Spleen (tissue), 11 donors: ENCODE data around the gene USP32. TPM values are rescaled to one million over a fixed set of nuclear protein-coding genes. Genes with fewer than 3 reads are reported as not detected.
A peak's percentile ranks its signal among the peaks of the same experiment; 100 is the strongest.
"Not testable (repeated sequence)": the region's sequence is repeated elsewhere in the genome, so short reads cannot be mapped to it uniquely, and the experiment has no call there.

Experiments used
- DNase-seq: peaks from one replicate; pipeline ENCODE4 v3.0.0-alpha.2; 2020
- H3K27ac ChIP-seq, 8 donors: fragments of 200-600 bp; sonication (generic) in 7 of 8; 1 replicate in 4 of 8; 2 replicates in 4 of 8; pipeline versions ENCODE4 v1.5.0 to v1.8.0; 2016 to 2021; ENCODE audit warnings: inconsistent platforms in 4 of 8, mild to moderate bottlenecking in 4 of 8, moderate library complexity in 1 of 8
- H3K27me3 ChIP-seq, 7 donors: fragments of 200-600 bp; sonication (generic) in 6 of 7; replicated peaks in 1 of 7; 1 replicate in 4 of 7; 2 replicates in 3 of 7; pipeline versions ENCODE4 v1.5.0 to v1.8.0; 2016 to 2021; ENCODE audit warnings: inconsistent platforms in 3 of 7, mild to moderate bottlenecking in 1 of 7
- H3K36me3 ChIP-seq, 6 donors: fragments of 200-600 bp; sonication (generic) in 5 of 6; 1 replicate in 4 of 6; 2 replicates in 2 of 6; pipeline versions ENCODE4 v1.5.0 to v1.8.0; 2016 to 2021; ENCODE audit warnings: inconsistent platforms in 2 of 6
- H3K4me1 ChIP-seq, 6 donors: fragments of 200-600 bp; sonication (generic) in 5 of 6; 1 replicate in 3 of 6; 2 replicates in 3 of 6; pipeline versions ENCODE4 v1.5.0 to v1.8.0; 2016 to 2021; ENCODE audit warnings: inconsistent platforms in 3 of 6
- H3K4me3 ChIP-seq, 8 donors: fragments of 200-600 bp; sonication (generic) in 7 of 8; 1 replicate in 4 of 8; 2 replicates in 4 of 8; pipeline versions ENCODE4 v1.5.0 to v1.8.0; 2016 to 2021; ENCODE audit warnings: inconsistent platforms in 4 of 8, mild to moderate bottlenecking in 4 of 8, moderate library complexity in 2 of 8
- H3K9me3 ChIP-seq, 8 donors: fragments of 200-600 bp; sonication (generic) in 7 of 8; 1 replicate in 4 of 8; 2 replicates in 4 of 8; pipeline versions ENCODE4 v1.5.0 to v1.8.0; 2016 to 2021; ENCODE audit warnings: inconsistent platforms in 4 of 8
- CTCF ChIP-seq, 11 experiments: fragments of 200-600 bp in 7 of 11; fragments of 450-650 bp in 4 of 11; sonication (generic) in 4 of 11; IDR thresholded peaks in 8 of 11; conservative IDR thresholded peaks in 3 of 11; 1 replicate in 7 of 11; 2 replicates in 4 of 11; pipeline versions ENCODE4 v1.4.0 to v1.8.0; 2016 to 2021; ENCODE audit warnings: antibody characterized with exemption in 11 of 11, inconsistent platforms in 4 of 11, mild to moderate bottlenecking in 1 of 11
- POLR2A ChIP-seq, 3 donors: fragments of 450-650 bp; IDR thresholded peaks; one replicate each; pipeline ENCODE4 v1.5.1; 2017; ENCODE audit warnings: antibody characterized with exemption in 3 of 3, mild to moderate bottlenecking in 1 of 3
- POLR2AphosphoS5 ChIP-seq, 3 donors: sonication (generic); formaldehyde crosslinking; IDR thresholded peaks; one replicate each; pipeline ENCODE4 v1.5.1; 2017; ENCODE audit warnings: antibody characterized with exemption in 3 of 3
- WGBS, 5 donors: extraction: QIAGEN DNeasy Blood & Tissue Kit in 3 of 5; methylation state at CpG; one replicate each; pipeline versions ENCODE4 v1.1.5 to v1.1.7; 2013 to 2018; 5-methylcytosine and 5-hydroxymethylcytosine counted together
- intact Hi-C: fragments of 100-400 bp; cut with DNase I; formaldehyde crosslinking; loops from one replicate; pipeline ENCODE4 v1.15.0; 2023; ENCODE audit warnings: low total_unique reads
- polyA plus RNA-seq, 3 donors: library from polyadenylated mRNA; stranded (reverse); fragments of 200-250 nt; gene quantifications; one replicate each; pipeline ENCODE4 v1.2.1, GENCODE V29; 2013
- total RNA-seq, 7 donors: library from RNA; depleted of rRNA in 3 of 7; stranded (reverse); fragments of >200 nt in 3 of 7; fragmentation: NEBNext Ultra II Directional in 4 of 7; extraction: Animal tissue kit (Norgen Biotek cat#: 25700) in 4 of 7; gene quantifications; one replicate each; pipeline versions ENCODE4 v1.1.0 to v1.2.1, GENCODE V29; 2016 to 2021
- donor health status: healthy with polysubstance abuse.
- donor health status: DM: no; HTN: no; CAD: no; lungs with moderate emphysema.
- donor health status: DM: no; HTN: no; CAD: no.
- donor health status: Bipolar disorder and iron deficiency.
- donor health status: healthy.
- donor health status: DM: no; HTN: no; CAD: no.
- donor health status: DM: yes; HTN: yes; CAD: no.

The USP32 gene
- total and polyA plus RNA-seq, 10 donors = 7.3 to 115 (median 79.8) TPM

GRCh38 chr17:60388742-60389141 is 3.2 kb downstream of the USP32 start:
- WGBS, 5 donors = 47 to 62% (median 58%) methylated on average over 3 of the region's 3 CpGs
- peak overlapping the region in 4 of 8 donors; percentile 39 to 98 (median 95) for H3K27ac ChIP-seq
- intact Hi-C loops = no loop called here

GRCh38 chr17:60387666-60388065 is 4.3 kb downstream of the USP32 start:
- TF ChIP-seq POLR2A (IDR thresholded peaks at IDR 0.05) = no peak
- TF ChIP-seq POLR2AphosphoS5 (IDR thresholded peaks at IDR 0.05) = no peak
- TF ChIP-seq CTCF (IDR thresholded peaks at IDR 0.05 in 8 of 11, conservative IDR thresholded peaks at IDR 0.05 in 3 of 11) = no peak
- DNase-seq = no peak
- no peak overlapping the region for H3K27ac ChIP-seq
- peaks cover 29 to 89% (median 79%) of the 10 kb centered on the region in 6 donors for H3K4me1 ChIP-seq
- no peak overlapping the region for H3K4me3 ChIP-seq
- no peaks in the 10 kb centered on the region for H3K9me3 ChIP-seq
- 93 to 97% (median 95%) methylated on average over 3 of the region's 3 CpGs for WGBS, 5 donors
- intact Hi-C loops = no loop called here
- no peaks in the 10 kb centered on the region for H3K27me3 ChIP-seq
- H3K36me3 ChIP-seq = no peaks in the 10 kb centered on the region

More at GRCh38 chr17:60388742-60389141, 3.2 kb downstream of the USP32 start:
- no peak for DNase-seq
- no peak for TF ChIP-seq POLR2AphosphoS5 (IDR thresholded peaks at IDR 0.05)
- no peak for TF ChIP-seq CTCF (IDR thresholded peaks at IDR 0.05 in 8 of 11, conservative IDR thresholded peaks at IDR 0.05 in 3 of 11)
- no peak for TF ChIP-seq POLR2A (IDR thresholded peaks at IDR 0.05)
- peaks cover 30 to 89% (median 80%) of the 10 kb centered on the region in 6 donors for H3K4me1 ChIP-seq
- H3K4me3 ChIP-seq = no peak overlapping the region
- no peaks in the 10 kb centered on the region for H3K36me3 ChIP-seq
- H3K27me3 ChIP-seq = no peaks in the 10 kb centered on the region
- H3K9me3 ChIP-seq = no peaks in the 10 kb centered on the region

GRCh38 chr17:60386147-60387058 is 5.5 kb downstream of the USP32 start:
- TF ChIP-seq POLR2A (IDR thresholded peaks at IDR 0.05) (no peak), CTCF (IDR thresholded peaks at IDR 0.05 in 8 of 11, conservative IDR thresholded peaks at IDR 0.05 in 3 of 11) (no peak), POLR2AphosphoS5 (IDR thresholded peaks at IDR 0.05) (no peak)
- no peak for DNase-seq
- peaks cover 29 to 99% (median 77%) of the 10 kb centered on the region in 6 donors for H3K4me1 ChIP-seq
- peaks cover 0 to 7% (median 0%) of the 10 kb centered on the region in 6 donors for H3K36me3 ChIP-seq
- peak overlapping the region in 5 of 8 donors; percentile 33 to 68 (median 52) for H3K27ac ChIP-seq
- intact Hi-C loops = no loop called here
- 57 to 66% (median 64%) methylated on average over 4 of the region's 4 CpGs for WGBS, 5 donors
- no peaks in the 10 kb centered on the region for H3K27me3 ChIP-seq
- no peaks in the 10 kb centered on the region for H3K9me3 ChIP-seq
- H3K4me3 ChIP-seq = no peak overlapping the region

GRCh38 chr17:60384921-60385320 is 7.0 kb downstream of the USP32 start:
- H3K36me3 ChIP-seq, H3K9me3 ChIP-seq, DNase-seq, intact Hi-C loops, H3K4me3 ChIP-seq, H3K27me3 ChIP-seq: not testable (repeated sequence)
- 94 to 97% (median 95%) methylated on average over 7 of the region's 7 CpGs for WGBS, 5 donors
- Histone ChIP-seq H3K27ac (peak overlapping the region in 3 of 8 donors; percentile 31 to 68 (median 58)), H3K4me1 (peaks cover 23 to 84% (median 62%) of the 10 kb centered on the region in 6 donors)
